Neural cell (in vitro differentiated cells): ENCODE data around the gene RGS10. TPM values are rescaled to one million over a fixed set of nuclear protein-coding genes. Genes with fewer than 3 reads are reported as not detected.

Experiments used
- H2AFZ ChIP-seq: fragments of 200-600, 300-800 bp; sonication (generic), shearing (Covaris generic); 2 replicates; pipeline ENCODE4 v1.6.0; 2014; ENCODE audit warnings: low read depth, mild to moderate bottlenecking, antibody characterized with exemption, low read length, moderate library complexity
- H3F3A ChIP-seq: fragments of 200-600 bp; shearing (Covaris generic); 2 replicates; pipeline ENCODE4 v1.6.1; 2016; ENCODE audit warnings: mild to moderate bottlenecking, moderate library complexity, mixed read lengths, antibody characterized with exemption, low read length; ENCODE audit not compliant: insufficient read depth, poor library complexity, severe bottlenecking
- H3K27ac ChIP-seq: fragments of 200-600, 300-800 bp; sonication (generic), shearing (Covaris generic); 2 replicates; pipeline ENCODE4 v1.5.1; 2014; ENCODE audit warnings: mild to moderate bottlenecking, low read length, moderate library complexity
- H3K27me3 ChIP-seq: fragments of 300-800, 200-600 bp; sonication (generic), shearing (Covaris generic); 2 replicates; pipeline ENCODE4 v1.6.0; 2014; ENCODE audit warnings: mild to moderate bottlenecking, low read depth, low read length, moderate library complexity; ENCODE audit not compliant: insufficient read depth
- H3K36me3 ChIP-seq: fragments of 300-800, 200-600 bp; sonication (generic), shearing (Covaris generic); 2 replicates; pipeline ENCODE4 v1.5.1; 2014; ENCODE audit warnings: mild to moderate bottlenecking, antibody characterized with exemption, low read length, moderate library complexity; ENCODE audit not compliant: insufficient read depth
- H3K4me2 ChIP-seq: fragments of 300-800, 200-600 bp; sonication (generic), shearing (Covaris generic); 2 replicates; pipeline ENCODE4 v1.6.0; 2014; ENCODE audit warnings: mild to moderate bottlenecking, low read length
- H3K4me3 ChIP-seq: fragments of 300-800, 200-600 bp; sonication (generic), shearing (Covaris generic); 2 replicates; pipeline ENCODE4 v1.5.1; 2014; ENCODE audit warnings: mild to moderate bottlenecking, low read length, moderate library complexity
- H3K79me2 ChIP-seq: fragments of 200-600 bp; shearing (Covaris generic); replicated peaks from 2 replicates; pipeline ENCODE4 v1.6.0; 2014; ENCODE audit warnings: mild to moderate bottlenecking, low read length, moderate library complexity; ENCODE audit not compliant: insufficient read depth
- H3K9ac ChIP-seq: fragments of 300-800, 200-600 bp; sonication (generic), shearing (Covaris generic); 2 replicates; pipeline ENCODE4 v1.6.1; 2016; ENCODE audit warnings: mild to moderate bottlenecking, low read length, mixed read lengths
- H3K9me2 ChIP-seq: fragments of 200-600 bp; shearing (Covaris generic); 2 replicates; pipeline ENCODE4 v1.6.1; 2016; ENCODE audit warnings: mild to moderate bottlenecking, low read length, mixed read lengths; ENCODE audit not compliant: insufficient read depth
- H3K9me3 ChIP-seq: fragments of 200-600, 300-800 bp; sonication (generic), shearing (Covaris generic); 2 replicates; pipeline ENCODE4 v1.6.1; 2016; ENCODE audit warnings: mild to moderate bottlenecking, mixed run types, low read length, moderate library complexity, mixed read lengths
- H4K20me1 ChIP-seq: fragments of 200-600 bp; shearing (Covaris generic); 2 replicates; pipeline ENCODE4 v1.6.1; 2016; ENCODE audit warnings: mild to moderate bottlenecking, mixed run types; ENCODE audit not compliant: insufficient read depth
- EP300 ChIP-seq: fragments of 450-650 bp; conservative IDR thresholded peaks from 2 replicates; pipeline ENCODE4 v1.6.1; 2014; ENCODE audit warnings: antibody characterized with exemption, mild to moderate bottlenecking, moderate library complexity; ENCODE audit not compliant: poor library complexity, severe bottlenecking
- EZH2 ChIP-seq: fragments of 200-600, 300-800 bp; shearing (Covaris generic), sonication (generic); IDR thresholded peaks from 2 replicates; pipeline ENCODE4 v1.6.1; 2014; ENCODE audit warnings: antibody characterized with exemption, low read length, borderline replicate concordance, mild to moderate bottlenecking; ENCODE audit not compliant: insufficient read depth, poor library complexity, severe bottlenecking
- MXI1 ChIP-seq: fragments of 450-650 bp; conservative IDR thresholded peaks from 2 replicates; pipeline ENCODE4 v1.6.1; 2014; ENCODE audit warnings: antibody characterized with exemption, mild to moderate bottlenecking; ENCODE audit not compliant: poor library complexity, severe bottlenecking
- POLR2AphosphoS5 ChIP-seq: IDR thresholded peaks from 2 replicates; pipeline ENCODE4 v1.6.1; 2012
- RAD21 ChIP-seq: fragments of 450-650 bp; conservative IDR thresholded peaks from 2 replicates; pipeline ENCODE4 v1.6.1; 2014; ENCODE audit warnings: antibody characterized with exemption, mild to moderate bottlenecking, moderate library complexity
- SMC3 ChIP-seq: fragments of 450-650 bp; conservative IDR thresholded peaks from 2 replicates; pipeline ENCODE4 v1.6.1; 2014; ENCODE audit warnings: antibody characterized with exemption, mild to moderate bottlenecking, moderate library complexity; ENCODE audit not compliant: poor library complexity
- TAF1 ChIP-seq: IDR thresholded peaks from 2 replicates; pipeline ENCODE4 v1.6.1; 2012; ENCODE audit warnings: low read depth
- polyA plus RNA-seq: library from polyadenylated mRNA; depleted of rRNA; stranded (reverse); fragments of >200 nt; gene quantifications from 2 replicates; pipeline ENCODE4 v1.2.3, GENCODE V29; 2014
- TF ChIP-seq, protein P1 (sequence below): IDR thresholded peaks from 2 replicates; pipeline ENCODE4 v1.6.1; 2012; ENCODE audit warnings: borderline replicate concordance

RGS10 gene
- polyA plus RNA-seq, 1 donor from 2014 or later = 2.6 TPM

DNA sequence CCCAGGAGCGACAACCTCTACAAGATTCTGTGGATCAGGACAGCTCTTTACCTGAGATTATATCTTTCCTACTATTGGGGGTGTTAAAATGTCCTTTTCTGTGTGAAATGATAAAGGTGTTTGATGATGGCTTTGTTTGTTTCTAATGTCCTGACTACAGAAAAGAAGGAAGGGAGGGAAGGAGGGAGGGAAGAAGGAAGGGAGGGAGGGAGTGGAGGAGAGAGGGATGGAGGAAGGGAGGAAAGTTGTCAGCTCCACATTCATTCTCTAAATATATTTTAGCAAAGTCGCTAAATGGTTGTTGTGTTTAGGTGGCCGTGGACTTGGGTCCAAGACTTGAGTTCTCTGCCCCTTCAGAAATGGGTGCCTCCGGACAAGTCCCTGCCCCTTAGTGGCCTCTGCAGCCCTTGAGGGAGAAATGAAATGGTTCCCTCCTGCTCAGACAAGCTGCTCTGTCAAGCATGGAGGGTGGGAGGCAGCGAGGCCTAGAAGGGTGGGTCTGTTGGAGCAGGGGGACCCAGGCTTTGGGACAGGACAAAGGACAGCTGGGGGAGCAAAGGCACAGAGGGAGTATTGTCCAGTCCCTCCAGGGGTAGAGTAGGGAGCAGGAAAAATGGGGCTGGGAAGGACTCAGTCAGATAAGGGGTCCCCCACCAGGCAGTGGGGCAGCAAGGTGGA is 4.4 kb downstream of the RGS10 start (continued):
- TF ChIP-seq TAF1 = no peak

DNA sequence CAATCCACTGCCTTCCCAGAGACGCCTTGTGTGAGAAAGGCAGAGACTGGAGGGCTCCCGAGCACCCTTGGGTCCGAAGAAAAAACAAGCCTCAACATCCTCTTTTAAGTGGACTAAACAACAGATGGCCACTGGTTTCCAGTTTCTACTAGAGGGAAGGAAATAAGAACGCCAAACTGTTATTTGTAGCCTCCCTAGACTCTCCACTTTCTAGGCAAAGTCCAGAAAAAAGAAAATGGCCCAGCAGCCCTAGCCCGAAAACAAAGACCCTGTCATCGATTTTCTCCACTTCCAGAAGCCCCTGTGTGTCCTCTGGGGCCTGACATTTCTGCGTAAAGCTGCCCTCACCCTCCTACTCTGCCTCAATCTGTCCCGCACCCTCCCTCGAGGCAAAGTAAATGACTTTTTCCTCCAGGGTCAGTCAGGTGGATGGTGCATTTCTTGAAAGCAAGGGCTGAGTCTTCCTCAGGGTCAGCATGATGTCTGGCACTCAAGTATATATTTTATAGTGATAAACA is 6.0 kb downstream of the RGS10 start:
- Histone ChIP-seq H3K4me2 (no peak overlapping the region), H3K4me3 (no peak overlapping the region), H3K79me2 (no peaks in the 10 kb centered on the region), H3K9ac (no peak overlapping the region), H3K9me2 (no peaks in the 10 kb centered on the region), H4K20me1 (no peaks in the 10 kb centered on the region), H3K27me3 (peaks cover 21% of the 10 kb centered on the region), H3K36me3 (no peaks in the 10 kb centered on the region), H3K9me3 (no peaks in the 10 kb centered on the region), H2AFZ (no peak overlapping the region), H3F3A (no peaks in the 10 kb centered on the region), H3K27ac (no peak overlapping the region)
- no peak for TF ChIP-seq TAF1
- no peak for TF ChIP-seq EZH2

DNA sequence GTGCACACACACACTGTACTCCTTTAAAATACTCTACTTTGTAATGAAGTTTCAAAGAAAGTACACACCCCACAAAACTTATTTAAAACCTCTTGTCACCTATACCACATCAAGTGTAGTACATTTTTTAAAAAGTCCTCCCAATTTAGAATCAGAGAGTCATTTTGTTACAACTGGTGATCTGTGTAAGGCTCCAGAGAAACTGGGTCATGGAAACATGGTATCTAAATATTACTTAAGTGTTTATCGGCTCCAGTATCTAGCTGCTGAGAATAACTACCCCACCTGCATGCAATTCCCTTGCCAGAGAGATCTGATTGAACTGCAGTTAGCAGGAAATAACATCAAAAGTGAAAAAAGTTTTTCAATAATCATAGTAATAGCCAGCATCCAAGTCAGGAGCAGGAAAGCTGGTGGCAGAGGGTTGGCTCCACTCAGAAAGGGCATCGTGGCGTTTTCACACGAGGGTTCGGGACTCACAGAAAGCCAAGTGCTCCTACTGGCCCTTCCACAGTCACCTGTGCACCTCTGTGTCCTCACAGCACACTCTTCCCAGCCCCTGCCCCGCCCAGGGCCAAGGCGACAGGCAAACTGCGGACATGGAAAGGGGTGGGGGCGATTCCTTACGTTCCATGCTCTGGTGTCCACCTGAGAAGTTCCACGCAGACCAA is 6.5 kb downstream of the RGS10 start:
- no peak overlapping the region for H3K27ac ChIP-seq

DNA sequence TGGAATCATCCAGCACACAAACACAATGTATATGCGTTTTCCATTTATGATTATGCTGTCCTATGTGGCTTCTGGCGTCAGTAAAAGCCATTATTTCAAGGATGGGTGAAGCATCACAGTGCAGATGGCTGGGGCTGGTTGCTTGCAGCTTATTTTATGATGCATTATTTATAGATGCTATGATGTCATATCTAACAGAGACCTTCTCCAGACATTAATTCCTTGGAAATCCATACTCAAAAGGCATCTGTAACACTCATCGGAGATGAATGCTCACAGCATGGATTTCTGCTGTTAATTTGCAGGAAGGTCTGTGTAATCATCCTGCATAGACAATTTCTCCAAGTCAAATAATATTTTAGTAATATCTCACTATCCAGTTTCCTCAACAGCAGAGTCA is 7.2 kb downstream of the RGS10 start:
- Histone ChIP-seq H3F3A (no peaks in the 10 kb centered on the region), H3K4me2 (no peak overlapping the region), H4K20me1 (no peaks in the 10 kb centered on the region), H3K27ac (no peak overlapping the region), H2AFZ (no peak overlapping the region), H3K9me2 (no peaks in the 10 kb centered on the region), H3K79me2 (no peaks in the 10 kb centered on the region), H3K36me3 (no peaks in the 10 kb centered on the region), H3K4me3 (no peak overlapping the region), H3K27me3 (peaks cover 9% of the 10 kb centered on the region), H3K9me3 (no peaks in the 10 kb centered on the region), H3K9ac (no peak overlapping the region)
- TF ChIP-seq SMC3 (no peak), POLR2AphosphoS5 (no peak), EP300 (no peak), MXI1 (no peak)
- TF ChIP-seq, protein P1, sequence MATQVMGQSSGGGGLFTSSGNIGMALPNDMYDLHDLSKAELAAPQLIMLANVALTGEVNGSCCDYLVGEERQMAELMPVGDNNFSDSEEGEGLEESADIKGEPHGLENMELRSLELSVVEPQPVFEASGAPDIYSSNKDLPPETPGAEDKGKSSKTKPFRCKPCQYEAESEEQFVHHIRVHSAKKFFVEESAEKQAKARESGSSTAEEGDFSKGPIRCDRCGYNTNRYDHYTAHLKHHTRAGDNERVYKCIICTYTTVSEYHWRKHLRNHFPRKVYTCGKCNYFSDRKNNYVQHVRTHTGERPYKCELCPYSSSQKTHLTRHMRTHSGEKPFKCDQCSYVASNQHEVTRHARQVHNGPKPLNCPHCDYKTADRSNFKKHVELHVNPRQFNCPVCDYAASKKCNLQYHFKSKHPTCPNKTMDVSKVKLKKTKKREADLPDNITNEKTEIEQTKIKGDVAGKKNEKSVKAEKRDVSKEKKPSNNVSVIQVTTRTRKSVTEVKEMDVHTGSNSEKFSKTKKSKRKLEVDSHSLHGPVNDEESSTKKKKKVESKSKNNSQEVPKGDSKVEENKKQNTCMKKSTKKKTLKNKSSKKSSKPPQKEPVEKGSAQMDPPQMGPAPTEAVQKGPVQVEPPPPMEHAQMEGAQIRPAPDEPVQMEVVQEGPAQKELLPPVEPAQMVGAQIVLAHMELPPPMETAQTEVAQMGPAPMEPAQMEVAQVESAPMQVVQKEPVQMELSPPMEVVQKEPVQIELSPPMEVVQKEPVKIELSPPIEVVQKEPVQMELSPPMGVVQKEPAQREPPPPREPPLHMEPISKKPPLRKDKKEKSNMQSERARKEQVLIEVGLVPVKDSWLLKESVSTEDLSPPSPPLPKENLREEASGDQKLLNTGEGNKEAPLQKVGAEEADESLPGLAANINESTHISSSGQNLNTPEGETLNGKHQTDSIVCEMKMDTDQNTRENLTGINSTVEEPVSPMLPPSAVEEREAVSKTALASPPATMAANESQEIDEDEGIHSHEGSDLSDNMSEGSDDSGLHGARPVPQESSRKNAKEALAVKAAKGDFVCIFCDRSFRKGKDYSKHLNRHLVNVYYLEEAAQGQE = no peak

More for the DNA sequence above, 6.5 kb downstream of the RGS10 start:
- H2AFZ ChIP-seq = no peak overlapping the region
- H3K36me3 ChIP-seq = no peaks in the 10 kb centered on the region
- H3K4me2 ChIP-seq = no peak overlapping the region
- no peak overlapping the region for H3K9ac ChIP-seq
- no peaks in the 10 kb centered on the region for H3K79me2 ChIP-seq
- H3K27me3 ChIP-seq = peaks cover 16% of the 10 kb centered on the region
- no peaks in the 10 kb centered on the region for H4K20me1 ChIP-seq
- H3K4me3 ChIP-seq = no peak overlapping the region
- TF ChIP-seq RAD21 = no peak
- no peaks in the 10 kb centered on the region for H3K9me2 ChIP-seq
- no peaks in the 10 kb centered on the region for H3K9me3 ChIP-seq
- H3F3A ChIP-seq = no peaks in the 10 kb centered on the region
